Measurements from ENCODE around the gene EDC4. TPM values are rescaled to one million over a fixed set of nuclear protein-coding genes. Genes with fewer than 3 reads are reported as not detected.

Gene EDC4
- total RNA-seq (2021), result 99.5 and 106 TPM in 2 replicates
- long read RNA-seq, full-length matches to known transcripts, result 106 of 197 reads
- long read RNA-seq, partial matches to known transcripts, result 39 of 197 reads
- long read RNA-seq, other reads (novel, unspliced or antisense), result 52 of 197 reads

GRCh38 chr16:67872631-67873434 is at the start of gene EDC4:
Gene EDC4 (plus strand): TSS chr16:67873052. CDS start chr16:67873262, 210 bp downstream.
- Mint-ChIP-seq H3K36me3 (ENCODE audit: insufficient read depth in 1 of 3, low read depth in 3 of 3) (peaks cover 15 to 64% (median 45%) of the 10 kb centered on the region in 3 experiments; a peak in 6 of 7 replicates), H3K27me3 (ENCODE audit: low read depth) (no peaks in the 10 kb centered on the region), H3K27ac (peak within 1 kb of the TSS; percentile 89 to 98 (median 97); a peak in 6 of 7 replicates), H3K4me3 (peak within 1 kb of the TSS; percentile 91 to 96), H3K4me1 (peaks cover 11 to 13% of the 10 kb centered on the region in 2 experiments), H3K9me3 (no peaks in the 10 kb centered on the region)
- Histone ChIP-seq H2BK20ac (ENCODE audit: low read depth, low read length, poor library complexity, severe bottlenecking) (no peak within 1 kb of the TSS), H2BK5ac (ENCODE audit: insufficient read length, low read length) (no peak within 1 kb of the TSS), H3K27ac (ENCODE audit: insufficient read length, low read depth, low read length) (no peak within 1 kb of the TSS), H3K79me2 (ENCODE audit: insufficient read depth, low read length) (peaks cover 2% of the 10 kb centered on the region; the same call in 1 of the 2 replicates), H3K9ac (ENCODE audit: extremely low read depth, insufficient read length, low read length) (peak within 1 kb of the TSS; percentile 65), H3T11ph (ENCODE audit: low read length) (no peak within 1 kb of the TSS), H3K23ac (ENCODE audit: insufficient read length, low read depth, low read length) (no peak within 1 kb of the TSS), H4K5ac (ENCODE audit: insufficient read length, low read depth, low read length) (no peak within 1 kb of the TSS), H2BK12ac (ENCODE audit: insufficient read length, low read depth, low read length) (no peak within 1 kb of the TSS), H3K23me2 (ENCODE audit: insufficient read length, low read depth, low read length, poor library complexity, severe bottlenecking) (peaks cover 13% of the 10 kb centered on the region), H3K9me3 (ENCODE audit: control insufficient read depth, low read depth, low read length) (no peaks in the 10 kb centered on the region), H4K91ac (ENCODE audit: insufficient read length, low read depth, low read length) (no peak within 1 kb of the TSS), H3K4ac (ENCODE audit: low read depth, low read length) (no peak within 1 kb of the TSS), H3K79me1 (ENCODE audit: insufficient read depth, low read depth, low read length, poor library complexity, severe bottlenecking) (no peaks in the 10 kb centered on the region), H4K20me1 (ENCODE audit: control insufficient read depth, insufficient read depth, insufficient read length) (no peaks in the 10 kb centered on the region), H2AK5ac (ENCODE audit: insufficient read length, low read length) (no peak within 1 kb of the TSS), H2BK120ac (ENCODE audit: low read depth, low read length, poor library complexity, severe bottlenecking) (no peak within 1 kb of the TSS), H3K18ac (ENCODE audit: insufficient read length, low read depth, low read length) (no peak within 1 kb of the TSS), H4K8ac (replicated peaks; ENCODE audit: insufficient read length, low read depth, low read length) (no peak within 1 kb of the TSS), H3K4me2 (ENCODE audit: insufficient read depth, insufficient read length, low read length) (peak within 1 kb of the TSS; percentile 79), H3K14ac (ENCODE audit: insufficient read depth, low read length) (peak within 1 kb of the TSS; percentile 79; the same call in 1 of the 2 replicates), H3K56ac (ENCODE audit: insufficient read length, low read depth, low read length) (no peak within 1 kb of the TSS), H3K4me1 (ENCODE audit: insufficient read depth, low read length) (no peaks in the 10 kb centered on the region; the same call in 1 of the 2 replicates), H2AFZ (ENCODE audit: low read length) (no peak within 1 kb of the TSS), H3K27me3 (ENCODE audit: insufficient read depth, low read length) (no peaks in the 10 kb centered on the region), H2BK15ac (ENCODE audit: low read depth, low read length) (no peak within 1 kb of the TSS)
- TF ChIP-seq CTCF (conservative IDR thresholded peaks at IDR 0.05), result no peak
- no CpG with 5 or more reads among the region's 72 CpGs for WGBS (ENCODE audit: extremely low coverage, insufficient read length, low lambda C conversion rate)
- DNase-seq, result peak; percentile 69

Data from H9 (cell line).